Stimulated activated effector memory CD8-positive, alpha-beta T cell treated with anti-CD3 and anti-CD28 coated beads, Interleukin-12 subunit alpha, Interleukin-12 subunit beta, amount 100 ng/mL, for 72 hours (primary cell): Measurements from ENCODE around the gene ASPHD2.

Experiments used
- ATAC-seq: fragments of 150-1000 bp; cut with Tn5 transposase; 2 replicates; pipeline ENCODE4 v1.10.0; 2021
- DNase-seq, 2 donors: peaks; one replicate each; pipeline ENCODE4 v3.0.0; 2021 to 2022; ENCODE audit warnings: low spot score in 2 of 2
- H3K27ac Mint-ChIP-seq: one replicate; pipeline ENCODE4 v1.8.0; 2022; ENCODE audit warnings: mild to moderate bottlenecking, mixed read lengths
- H3K36me3 Mint-ChIP-seq: one replicate; pipeline ENCODE4 v1.8.0; 2022; ENCODE audit warnings: mild to moderate bottlenecking, mixed read lengths
- H3K4me1 Mint-ChIP-seq: one replicate; pipeline ENCODE4 v1.8.0; 2022; ENCODE audit warnings: mixed read lengths
- H3K4me3 Mint-ChIP-seq: one replicate; pipeline ENCODE4 v1.8.0; 2022; ENCODE audit warnings: mild to moderate bottlenecking, mixed read lengths
- H3K9me3 Mint-ChIP-seq: one replicate; pipeline ENCODE4 v1.8.0; 2022; ENCODE audit warnings: mixed read lengths

ASPHD2 gene

GRCh38 chr22:26484360-26484706 lies 55.3 kb downstream of the ASPHD2 start:
- peak overlapping the region; percentile 96 for H3K4me3 Mint-ChIP-seq
- peaks cover 57% of the 10 kb centered on the region for H3K36me3 Mint-ChIP-seq
- peak overlapping the region; percentile 98 for H3K27ac Mint-ChIP-seq
- no peak for DNase-seq
- peaks cover 67% of the 10 kb centered on the region for H3K4me1 Mint-ChIP-seq
- peak; percentile 46 for ATAC-seq
- no peaks in the 10 kb centered on the region for H3K9me3 Mint-ChIP-seq

- peaks cover 62% of the 10 kb centered on the region for H3K36me3 Mint-ChIP-seq
- H3K4me1 Mint-ChIP-seq = peaks cover 61% of the 10 kb centered on the region
- peak overlapping the region; percentile 96 for H3K4me3 Mint-ChIP-seq
- H3K27ac Mint-ChIP-seq = peak overlapping the region; percentile 98
- ATAC-seq (no peak), DNase-seq (no peak)
- no peaks in the 10 kb centered on the region for H3K9me3 Mint-ChIP-seq
Observed at GRCh38 chr22:26485013-26485412, 56.0 kb downstream of the ASPHD2 start.

GRCh38 chr22:26485806-26486390 lies 56.8 kb downstream of the ASPHD2 start:
- ATAC-seq (no peak), DNase-seq (no peak)
- Mint-ChIP-seq H3K4me3 (peak overlapping the region; percentile 96), H3K4me1 (peaks cover 54% of the 10 kb centered on the region), H3K36me3 (peaks cover 64% of the 10 kb centered on the region), H3K27ac (peak overlapping the region; percentile 98), H3K9me3 (no peaks in the 10 kb centered on the region)

GRCh38 chr22:26486394-26486793 lies 57.3 kb downstream of the ASPHD2 start:
- Mint-ChIP-seq H3K27ac (no peak overlapping the region), H3K4me1 (peaks cover 49% of the 10 kb centered on the region), H3K36me3 (peaks cover 69% of the 10 kb centered on the region), H3K4me3 (no peak overlapping the region), H3K9me3 (no peaks in the 10 kb centered on the region)
- ATAC-seq = no peak
- no peak for DNase-seq

GRCh38 chr22:26487996-26488395 lies 58.9 kb downstream of the ASPHD2 start:
- H3K27ac Mint-ChIP-seq = peak overlapping the region; percentile 68
- ATAC-seq = no peak

GRCh38 chr22:26489447-26490036 lies 60.5 kb downstream of the ASPHD2 start:
- no peaks in the 10 kb centered on the region for H3K9me3 Mint-ChIP-seq
- no peak overlapping the region for H3K4me3 Mint-ChIP-seq
- H3K4me1 Mint-ChIP-seq = peaks cover 25% of the 10 kb centered on the region
- H3K27ac Mint-ChIP-seq = peak overlapping the region; percentile 68
- H3K36me3 Mint-ChIP-seq = peaks cover 83% of the 10 kb centered on the region
- ATAC-seq (no peak), DNase-seq (no peak)

More at GRCh38 chr22:26487996-26488395, 58.9 kb downstream of the ASPHD2 start:
- H3K4me3 Mint-ChIP-seq = no peak overlapping the region
- peaks cover 83% of the 10 kb centered on the region for H3K36me3 Mint-ChIP-seq
- H3K9me3 Mint-ChIP-seq = no peaks in the 10 kb centered on the region
- DNase-seq = no peak
- H3K4me1 Mint-ChIP-seq = peaks cover 33% of the 10 kb centered on the region

- DNase-seq = no peak
- peaks cover 100% of the 10 kb centered on the region for H3K36me3 Mint-ChIP-seq
Observed at GRCh38 chr22:26492220-26492619, 63.2 kb downstream of the ASPHD2 start.

GRCh38 chr22:26494506-26494905 lies 65.4 kb downstream of the ASPHD2 start:
- DNase-seq (no peak), ATAC-seq (no peak)
- Mint-ChIP-seq H3K36me3 (peaks cover 100% of the 10 kb centered on the region), H3K9me3 (no peaks in the 10 kb centered on the region), H3K4me1 (no peaks in the 10 kb centered on the region), H3K27ac (peak overlapping the region; percentile 23), H3K4me3 (no peak overlapping the region)

More at GRCh38 chr22:26492220-26492619, 63.2 kb downstream of the ASPHD2 start:
- no peaks in the 10 kb centered on the region for H3K9me3 Mint-ChIP-seq
- H3K4me3 Mint-ChIP-seq = no peak overlapping the region
- no peak for ATAC-seq
- H3K27ac Mint-ChIP-seq = no peak overlapping the region
- H3K4me1 Mint-ChIP-seq = peaks cover 6% of the 10 kb centered on the region
